ENCODE measurements around the gene TRAPPC12.

- TF ChIP-seq CTCF (IDR thresholded peaks at IDR 0.05; ENCODE audit: insufficient read depth, low read length, poor library complexity, severe bottlenecking) (no peak), EZH2phosphoT487 (conservative IDR thresholded peaks at IDR 0.05; ENCODE audit: low read length) (no peak)
These were observed 63.6 kb downstream of the TRAPPC12 start for GRCh38 chr2:3443083-3443482.

Data from SU-DHL-6 (cell line).